NK-92 (cell line): ENCODE results near the gene APAF1.

Source experiments
- DNase-seq: peaks from one replicate; lab custom pipeline; 2025; ENCODE audit not compliant: unreplicated experiment; lab: John Stamatoyannopoulos, UW

APAF1 gene

DNA sequence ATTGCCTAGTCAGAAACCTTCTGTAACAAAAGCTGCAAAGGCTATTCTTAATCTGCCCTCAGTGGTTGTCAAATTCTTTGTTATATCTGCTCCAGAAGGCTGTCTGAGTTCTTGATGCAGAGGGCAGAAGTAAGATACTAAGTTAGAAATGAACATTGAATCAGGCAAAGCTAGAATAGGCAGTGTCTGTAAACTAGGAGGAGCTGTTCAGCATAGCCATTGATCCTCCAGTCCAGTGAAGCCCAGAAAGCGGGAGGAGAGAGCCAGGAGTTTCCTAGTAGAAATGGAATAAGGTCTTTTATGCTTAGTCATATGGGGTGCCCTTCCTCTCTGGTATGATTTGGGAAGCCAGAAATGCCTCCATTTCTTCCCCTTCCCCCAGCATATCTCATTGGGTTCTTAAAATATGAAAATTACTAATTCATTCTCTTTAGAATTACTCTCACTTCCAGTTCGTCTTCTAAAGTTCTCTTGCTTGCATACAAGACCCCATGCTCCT is 76.2 kb downstream of the APAF1 start:
- DNase-seq = no peak

DNA sequence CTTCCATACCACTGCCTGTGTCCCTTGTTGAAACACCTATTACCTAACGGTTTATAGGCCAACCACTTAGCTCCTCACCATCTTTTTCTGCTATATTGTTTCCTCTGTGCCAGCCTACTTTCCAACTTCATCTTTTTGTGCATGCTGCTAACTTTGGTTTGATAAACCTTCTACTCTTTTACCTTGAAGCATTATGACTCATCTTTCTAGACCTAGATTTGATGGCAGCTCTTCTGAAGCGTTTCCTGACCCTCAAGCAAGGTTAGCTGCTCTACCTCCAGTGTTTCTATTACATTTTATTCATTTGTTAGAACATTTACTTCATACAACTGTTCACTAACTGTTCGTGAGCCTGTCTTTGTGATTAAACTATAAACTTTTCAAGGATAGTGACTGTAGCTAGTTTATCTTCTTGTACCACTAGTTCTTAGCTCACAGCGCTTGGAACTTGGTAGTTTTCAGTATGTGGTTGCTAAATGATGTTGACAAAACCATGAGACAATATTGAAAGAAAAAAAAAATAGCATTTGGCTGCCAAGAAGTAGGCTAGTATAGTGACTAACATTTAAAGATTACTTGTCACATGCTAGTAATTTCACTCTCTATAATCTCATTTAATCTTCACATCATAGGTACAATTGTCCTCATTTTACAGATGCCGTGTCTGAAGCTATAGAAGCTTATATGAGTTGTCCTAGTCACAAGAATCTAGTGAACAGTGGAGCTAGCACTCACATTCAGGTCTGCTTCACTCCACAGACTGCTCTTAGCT is 79.5 kb downstream of the APAF1 start:
- no peak for DNase-seq

DNA sequence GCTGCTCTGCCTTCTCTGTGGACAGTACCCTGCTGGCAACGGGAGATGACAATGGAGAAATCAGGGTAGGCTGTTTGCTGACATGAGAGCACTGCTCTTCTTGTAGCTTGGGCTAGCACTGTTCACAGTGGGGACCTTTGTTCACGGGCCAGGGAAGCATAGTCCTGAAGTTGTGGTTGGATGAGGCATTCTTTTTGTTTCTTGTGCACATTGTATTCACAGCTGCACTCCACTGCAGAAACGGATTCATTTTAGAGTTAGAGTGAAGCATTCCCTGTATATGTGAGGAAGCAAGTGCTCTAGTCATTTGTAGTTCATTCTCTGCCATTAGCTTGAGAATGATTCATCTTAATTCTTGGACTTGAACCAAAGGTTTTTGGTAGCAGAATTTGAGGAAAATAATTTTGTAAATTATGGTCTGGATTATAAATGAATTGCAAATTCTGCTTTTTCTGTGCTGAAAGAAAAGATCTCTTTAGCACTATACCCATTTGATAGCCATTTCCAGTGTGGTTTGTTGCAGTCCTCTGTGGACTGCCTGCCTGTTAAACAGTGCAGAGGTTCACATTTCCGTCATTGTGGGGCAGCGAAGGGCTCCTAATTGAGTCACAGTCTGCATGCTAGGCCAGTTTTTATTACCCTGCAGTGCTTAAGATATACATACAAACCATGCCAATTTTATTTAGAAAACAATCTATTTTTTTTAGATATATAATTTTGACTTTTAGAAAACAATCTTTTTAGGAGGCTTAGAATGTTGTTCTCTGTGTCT is 80.6 kb downstream of the APAF1 start:
- DNase-seq = no peak

DNA sequence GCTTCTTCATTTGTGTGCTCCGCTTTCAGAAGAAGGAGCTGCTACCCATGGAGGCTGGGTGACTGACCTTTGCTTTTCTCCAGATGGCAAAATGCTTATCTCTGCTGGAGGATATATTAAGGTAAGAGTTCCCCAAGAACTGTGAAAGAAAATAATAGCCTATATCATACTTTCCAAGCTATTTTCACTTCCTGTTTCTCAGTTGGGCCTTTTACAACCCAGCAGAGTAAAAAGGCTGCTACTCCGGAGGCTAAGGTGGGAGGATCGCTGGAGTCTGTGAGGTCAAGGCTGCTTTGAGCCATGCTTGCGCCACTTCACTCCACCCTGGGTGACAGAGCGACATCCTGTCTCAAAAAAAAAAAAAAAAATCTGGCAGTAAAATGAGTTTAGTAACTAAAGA is 82.1 kb downstream of the APAF1 start:
- DNase-seq = no peak

DNA sequence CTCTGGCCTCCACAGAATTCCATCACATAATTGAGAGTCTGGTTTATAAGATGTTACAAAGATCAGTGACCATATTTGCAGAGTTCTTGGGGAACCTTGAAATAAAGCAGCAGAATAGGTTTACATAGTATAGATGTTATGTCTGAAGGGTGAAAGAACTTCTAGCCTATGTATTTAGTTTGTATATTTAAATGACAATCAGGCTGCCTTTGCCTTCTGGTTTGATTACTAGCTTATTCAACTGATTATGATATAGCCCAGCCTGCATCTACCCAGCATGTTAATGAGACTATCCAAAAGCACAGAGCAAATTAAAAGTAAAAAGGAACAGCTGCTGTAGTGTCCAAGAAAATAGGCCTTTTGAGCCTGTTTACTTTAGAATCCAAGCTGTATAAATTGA is 85.3 kb downstream of the APAF1 start:
- DNase-seq = no peak

DNA sequence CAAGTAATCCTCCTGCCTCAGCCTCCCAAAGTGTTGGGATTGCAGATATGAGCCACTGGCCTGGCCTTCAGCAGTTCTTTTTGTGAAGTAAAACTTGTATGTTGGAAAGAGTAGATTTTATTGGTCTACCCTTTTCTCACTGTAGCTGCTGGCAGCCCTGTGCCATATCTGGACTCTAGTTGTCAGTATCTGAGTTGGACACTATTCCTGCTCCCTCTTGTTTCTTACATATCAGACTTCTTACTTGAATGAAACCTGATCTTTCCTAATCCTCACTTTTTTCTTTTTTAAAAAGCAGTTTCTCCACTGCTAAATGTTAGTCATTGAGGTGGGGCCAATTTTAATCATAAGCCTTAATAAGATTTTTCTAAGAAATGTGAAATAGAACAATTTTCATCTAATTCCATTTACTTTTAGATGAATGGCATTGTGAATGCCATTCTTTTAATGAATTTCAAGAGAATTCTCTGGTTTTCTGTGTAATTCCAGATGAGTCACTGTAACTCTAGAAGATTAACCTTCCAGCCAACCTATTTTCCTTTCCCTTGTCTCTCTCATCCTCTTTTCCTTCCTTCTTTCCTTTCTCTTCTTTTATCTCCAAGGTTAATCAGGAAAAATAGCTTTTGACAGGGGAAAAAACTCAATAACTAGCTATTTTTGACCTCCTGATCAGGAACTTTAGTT is 88.7 kb downstream of the APAF1 start:
- DNase-seq = no peak

DNA sequence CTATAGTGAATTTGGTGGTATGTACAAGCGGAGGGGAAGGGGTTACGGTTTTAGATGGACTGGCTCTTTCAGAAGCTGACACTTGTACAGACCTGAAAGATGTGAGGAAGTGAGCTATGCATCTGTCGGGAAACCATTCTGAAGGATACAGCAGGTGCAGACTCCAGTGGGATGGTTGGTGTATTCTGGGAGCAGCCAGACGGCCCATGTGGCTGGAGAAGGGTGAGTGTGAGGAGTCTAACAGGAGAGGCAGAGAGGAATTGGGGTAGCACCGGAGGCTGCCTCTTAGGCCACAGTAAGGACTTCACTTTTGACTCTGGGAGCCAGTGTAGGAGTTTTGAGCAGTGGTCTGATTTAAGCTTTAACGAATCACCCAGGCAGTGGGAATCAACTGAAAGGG is 90.7 kb downstream of the APAF1 start:
- no peak for DNase-seq

DNA sequence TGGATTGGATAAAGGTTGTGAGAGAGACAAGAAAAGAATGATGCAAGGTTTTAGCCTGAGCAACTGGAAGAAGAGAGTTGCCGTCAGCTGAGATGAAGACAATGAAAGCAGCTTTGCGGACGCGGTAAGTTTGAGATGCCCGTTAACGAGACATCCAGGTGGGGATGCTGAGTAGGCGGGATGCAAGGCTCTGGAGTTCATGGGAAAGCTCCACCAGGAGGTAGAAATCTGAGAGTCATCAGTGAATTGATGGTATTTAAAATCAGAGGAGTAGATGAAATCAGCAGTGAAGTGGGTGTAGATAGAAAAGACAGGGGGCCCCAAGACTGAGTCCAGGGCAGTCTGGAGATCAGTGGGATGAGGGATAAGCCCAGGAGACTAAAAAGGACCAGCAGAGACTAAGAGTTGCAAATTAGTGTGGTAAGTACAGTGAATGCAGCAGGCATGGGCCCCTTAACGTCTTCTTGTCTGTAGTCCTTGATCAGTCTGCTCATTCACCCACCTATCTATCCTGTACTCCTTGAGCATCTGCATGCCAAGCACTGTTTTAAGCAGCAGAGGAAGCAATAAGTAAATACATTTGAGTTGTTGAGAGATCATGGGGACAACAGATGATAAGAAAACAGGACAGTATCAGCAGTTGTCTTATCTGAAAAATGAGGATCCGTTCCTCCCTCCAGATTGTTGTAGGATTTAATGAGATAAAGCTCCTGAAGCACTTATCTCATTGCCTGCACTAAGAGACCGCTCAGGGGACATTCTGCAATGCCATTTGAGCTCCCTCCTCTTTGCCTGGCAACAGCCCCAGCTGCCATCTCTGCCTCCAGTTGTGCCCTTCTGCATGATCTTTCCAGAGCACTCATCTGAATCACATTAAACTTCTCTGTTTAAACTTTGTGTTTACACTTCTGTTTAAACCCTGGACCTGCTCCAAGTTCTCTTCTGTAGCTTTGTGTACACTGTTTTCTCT is 91.5 kb downstream of the APAF1 start:
- no peak for DNase-seq

DNA sequence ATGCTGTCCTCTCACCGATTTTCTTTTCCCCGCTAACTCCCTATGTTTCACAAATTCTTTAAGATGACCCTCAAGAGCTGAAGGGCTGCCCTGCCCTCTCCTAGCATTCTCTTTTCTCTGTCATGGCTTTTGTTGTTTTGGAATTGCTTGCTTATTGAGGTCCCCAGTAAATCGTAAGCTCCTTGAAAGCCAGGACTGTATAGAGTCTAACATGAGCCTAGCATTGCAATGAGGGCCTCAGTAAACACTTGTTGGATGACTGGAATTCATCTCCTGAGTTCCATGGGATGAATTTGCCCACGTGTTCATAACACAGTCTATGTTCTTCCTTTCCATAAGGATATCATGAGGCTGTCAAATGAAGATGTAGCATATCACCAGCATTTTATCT is 92.2 kb downstream of the APAF1 start:
- DNase-seq = no peak

DNA sequence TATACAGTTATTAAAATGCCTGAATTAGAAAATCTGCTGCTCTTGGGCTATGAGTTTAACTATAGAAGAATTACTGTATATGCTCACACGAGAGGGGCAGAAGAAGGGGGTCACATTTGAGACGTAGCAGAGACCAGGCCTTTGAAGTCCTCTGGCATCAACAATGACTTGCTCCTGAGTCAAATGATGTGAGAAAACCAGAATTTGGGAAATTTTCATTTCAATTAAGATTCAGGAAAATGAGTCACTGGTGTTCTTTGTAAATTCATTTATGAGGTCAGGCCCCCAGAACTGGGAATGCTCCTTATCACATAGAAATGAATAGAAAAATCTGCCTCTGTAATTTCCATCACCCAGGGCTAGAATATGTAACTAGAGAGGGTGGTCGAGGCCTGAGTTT is 92.9 kb downstream of the APAF1 start:
- no peak for DNase-seq

DNA sequence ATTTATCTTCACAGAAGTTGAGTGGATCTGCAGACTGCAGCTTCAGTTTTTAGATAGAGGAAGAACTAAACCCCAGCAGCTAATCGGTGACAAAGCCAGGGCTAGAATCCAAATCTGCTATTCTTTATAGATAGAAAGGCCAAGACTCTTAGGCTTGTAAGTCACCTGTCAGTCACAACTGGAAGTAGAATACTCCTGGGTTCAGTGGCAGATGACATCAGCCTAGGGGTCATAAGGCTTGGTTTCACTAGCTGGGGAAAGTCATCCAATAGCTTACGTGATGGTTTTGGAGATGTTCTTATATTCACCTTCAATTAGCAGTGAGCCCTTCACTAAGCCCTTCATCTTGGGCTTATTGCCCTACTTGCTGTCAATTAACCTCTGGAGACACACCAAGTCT is 93.4 kb downstream of the APAF1 start:
- DNase-seq = no peak

DNA sequence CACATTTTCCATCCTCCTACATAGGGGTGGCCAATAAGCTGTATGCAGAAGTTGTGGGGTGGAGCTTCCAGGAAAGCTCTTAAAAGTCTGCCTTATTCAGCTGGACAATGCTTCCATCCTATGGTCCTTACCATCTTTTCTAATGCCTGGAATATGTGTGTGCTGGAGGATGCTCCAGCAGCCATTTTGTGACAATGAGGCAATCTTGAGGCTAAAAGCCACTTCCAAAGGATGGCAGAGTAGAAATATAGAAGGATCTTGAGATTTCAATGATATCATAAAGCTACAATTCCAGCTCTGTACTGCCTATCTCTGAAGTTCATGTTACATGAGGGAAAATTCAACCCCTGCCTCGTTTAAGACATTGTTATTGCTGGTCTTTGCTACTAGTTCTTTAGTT is 95.7 kb downstream of the APAF1 start:
- DNase-seq = no peak

DNA sequence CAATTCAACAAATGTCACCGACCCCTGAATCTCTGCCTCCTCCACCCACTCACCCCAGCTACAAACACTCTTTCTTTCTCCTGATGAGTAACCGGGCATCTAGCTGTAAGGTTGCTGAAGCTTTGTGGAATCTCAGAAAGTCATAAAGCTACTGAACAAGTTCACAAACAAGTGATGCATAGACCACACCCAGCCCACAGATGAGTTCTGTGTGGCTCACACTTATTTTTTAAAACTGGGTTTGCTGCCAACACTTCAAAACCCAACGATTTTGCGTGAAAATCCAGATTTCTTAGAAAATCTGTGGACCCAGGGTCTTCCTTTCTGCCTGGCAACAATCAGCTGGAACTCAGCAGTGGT is 96.1 kb downstream of the APAF1 start:
- DNase-seq = no peak

DNA sequence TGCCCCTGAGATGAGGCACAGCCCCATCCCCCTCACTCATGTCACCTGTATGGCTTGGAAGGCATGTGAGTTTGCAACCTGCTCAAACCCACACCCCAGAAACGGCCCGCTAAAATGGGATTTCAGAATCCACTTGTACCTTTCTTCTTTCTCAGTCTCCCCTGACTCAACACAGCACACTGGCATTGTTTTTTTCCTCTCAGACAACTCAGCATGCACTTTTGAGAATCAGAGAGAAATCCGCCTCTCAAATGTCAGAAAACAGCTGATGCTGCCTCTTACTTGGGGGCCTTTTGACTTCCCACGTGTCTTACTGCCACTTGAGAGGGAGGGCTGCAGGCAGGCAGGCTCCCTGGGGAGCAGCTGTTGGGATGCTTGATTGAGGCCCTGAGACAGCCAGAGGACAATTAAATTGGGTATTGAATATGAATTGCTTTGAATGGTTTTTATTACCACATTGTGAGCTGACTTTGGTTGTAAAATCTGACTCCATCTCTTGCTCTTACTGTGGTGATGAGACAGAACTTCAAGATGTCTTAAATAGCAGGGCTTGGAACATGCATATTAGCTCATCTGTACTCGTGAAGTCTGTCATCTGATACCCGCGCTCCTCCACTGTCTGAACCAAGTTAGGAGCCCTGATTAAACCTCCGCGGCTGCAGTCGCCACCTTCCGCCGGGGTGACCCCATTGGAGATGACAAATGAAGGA is 96.6 kb downstream of the APAF1 start:
- no peak for DNase-seq

DNA sequence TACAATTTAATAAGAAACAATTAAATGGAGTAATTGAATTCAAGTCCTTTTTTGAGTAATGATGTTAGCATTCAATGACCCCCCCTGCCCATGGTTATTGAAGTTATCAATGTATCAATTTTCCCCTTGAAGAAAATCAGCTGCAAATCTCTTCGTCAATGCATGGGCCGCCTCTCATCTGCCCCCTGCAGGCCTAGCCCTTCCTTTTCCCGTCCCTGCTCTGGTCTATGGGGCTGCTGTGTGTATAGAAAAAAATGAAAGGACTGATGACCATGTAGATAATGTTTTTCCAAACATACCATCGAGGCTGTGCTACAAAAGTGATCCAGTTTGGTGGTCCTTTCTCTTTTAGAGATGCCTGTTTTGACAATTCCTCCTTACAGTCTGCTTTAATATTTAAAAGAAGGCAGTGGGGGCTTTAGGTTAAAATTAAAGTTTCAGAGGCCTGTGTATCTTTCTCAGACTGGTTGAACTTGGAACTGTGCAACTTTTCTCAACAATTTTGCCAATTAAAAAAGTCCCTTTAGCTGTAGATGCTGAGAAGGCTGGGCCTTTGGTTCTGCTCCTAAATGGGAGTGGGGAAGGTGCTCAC is 98.4 kb downstream of the APAF1 start:
- no peak for DNase-seq

DNA sequence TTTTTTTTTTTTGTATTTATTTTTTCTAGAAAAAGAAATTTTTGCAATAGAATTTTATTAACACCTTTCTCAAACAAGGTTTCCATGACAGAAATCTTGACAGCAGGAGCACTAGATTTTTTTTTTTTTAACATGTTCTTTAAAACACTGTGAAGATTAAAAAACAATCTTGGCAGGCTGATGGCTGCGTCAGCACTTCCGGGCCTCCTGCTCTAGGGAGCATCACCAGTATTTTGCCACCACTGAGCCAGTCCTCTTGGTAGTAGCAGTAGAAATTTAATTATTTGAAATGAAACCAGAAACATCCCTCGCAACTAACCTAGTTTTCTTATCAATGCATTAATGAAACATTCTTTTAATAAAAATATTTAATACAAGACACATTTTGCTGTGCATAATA is 99.6 kb downstream of the APAF1 start:
- DNase-seq = no peak

DNA sequence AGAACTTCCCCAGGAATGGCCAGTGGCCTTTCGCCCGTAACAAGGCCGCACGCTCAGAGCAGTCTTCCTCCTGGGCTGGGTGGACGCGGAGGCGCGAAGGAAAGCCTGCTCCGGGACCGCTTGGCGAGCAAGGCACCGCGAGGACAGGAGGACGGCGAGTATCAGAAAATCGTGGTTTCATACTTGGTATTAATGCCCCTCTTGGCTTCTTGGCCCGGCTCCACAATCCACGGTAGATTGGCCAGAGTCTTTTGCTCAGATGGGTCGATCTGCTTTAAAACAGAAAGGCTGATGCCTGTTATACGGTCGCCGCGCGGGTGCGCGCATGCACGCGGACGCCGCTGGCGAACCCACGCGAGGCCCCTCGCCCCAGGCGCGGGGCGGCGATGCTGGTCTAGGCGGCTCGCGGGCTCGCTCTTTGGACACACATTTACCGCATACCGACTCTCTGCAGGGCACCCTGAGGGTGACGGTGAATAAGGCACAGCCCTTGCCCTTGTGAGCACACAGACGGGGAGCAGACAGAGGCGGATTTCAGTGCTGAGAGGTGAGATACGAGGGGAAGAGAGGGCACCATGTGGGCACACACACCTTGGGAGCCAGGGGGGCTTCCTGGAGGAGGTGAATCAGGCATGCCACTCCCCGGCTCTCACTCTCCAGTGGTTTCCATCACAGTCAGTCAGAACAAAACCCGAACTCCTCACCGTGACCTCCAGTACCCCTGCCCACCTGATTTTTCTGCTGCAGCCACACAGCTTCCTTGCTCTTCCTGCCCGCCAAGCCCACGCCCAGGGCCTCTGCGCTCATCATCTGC is 100.7 kb downstream of the APAF1 start:
- DNase-seq = no peak

DNA sequence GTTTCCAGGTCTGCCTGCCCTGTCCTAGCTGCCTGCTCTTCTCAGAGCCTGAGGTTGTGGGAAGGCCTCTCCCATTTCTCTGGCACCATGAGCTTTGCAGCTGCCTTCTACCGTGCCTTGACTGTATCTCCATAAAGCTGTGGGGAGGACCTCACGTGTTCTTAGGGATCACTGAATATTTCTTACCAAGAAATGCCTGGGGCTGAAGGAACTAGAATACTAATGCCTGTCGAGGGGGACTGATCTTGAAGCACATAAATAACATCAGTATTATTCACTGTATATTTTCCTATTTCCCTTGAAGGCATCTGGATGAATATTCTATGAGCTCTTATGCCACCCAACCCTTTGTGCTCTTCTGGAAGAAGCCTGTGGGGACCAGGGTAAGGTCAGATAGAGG is 103.4 kb downstream of the APAF1 start:
- no peak for DNase-seq

DNA sequence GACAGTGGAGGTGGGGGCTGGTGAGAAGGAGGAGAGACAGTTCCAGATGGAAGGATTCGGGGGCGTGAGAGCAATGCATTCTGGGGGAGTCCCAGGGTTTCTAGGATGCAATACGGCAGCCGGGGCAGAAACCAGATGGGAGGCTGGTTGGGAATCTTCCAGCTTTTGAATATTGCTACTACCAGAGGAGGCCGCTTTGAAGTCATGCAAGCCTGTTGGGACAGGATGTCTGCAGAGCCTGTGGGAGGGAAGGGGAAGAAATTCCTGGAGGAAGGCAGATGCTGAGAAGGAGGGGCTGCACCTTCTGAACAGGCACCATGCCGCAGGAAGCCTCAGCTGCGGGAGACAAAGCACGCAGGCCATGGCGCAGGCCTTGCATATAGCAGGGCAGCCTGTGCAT is 105.4 kb downstream of the APAF1 start:
- no peak for DNase-seq
